ENCODE results near the gene HMCN2. TPM values are rescaled to one million over a fixed set of nuclear protein-coding genes. Genes with fewer than 3 reads are reported as not detected.

HMCN2 gene
- total RNA-seq, 1 donor from 2014 or later, result not detected

DNA sequence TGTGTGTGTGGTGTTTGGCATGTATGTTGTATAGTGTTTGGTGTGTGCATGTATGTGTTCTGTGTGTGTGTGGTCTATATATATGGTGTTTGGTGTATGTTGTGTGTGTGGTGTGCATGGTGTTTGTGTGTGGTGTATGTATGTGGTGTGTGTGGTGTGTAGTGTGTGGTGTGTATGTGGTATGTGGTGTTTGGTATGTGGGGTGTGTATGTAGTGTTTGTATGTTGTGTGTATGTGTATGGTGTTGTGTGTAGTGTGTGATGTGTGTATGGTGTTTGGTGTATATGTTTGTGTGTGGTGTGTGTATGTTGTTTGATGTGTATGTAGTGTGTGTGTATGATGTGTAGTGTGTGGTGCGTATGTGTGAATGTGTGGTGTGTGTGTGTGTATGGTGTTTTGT lies 78.8 kb downstream of the HMCN2 start:
- intact Hi-C loops (cut with micrococcal nuclease), result loop anchor here (5.0 kb wide), 1 partner anchor 237 kb away; no protein-coding TSS in a partner anchor
- Mint-ChIP-seq H3K4me3 (no peak overlapping the region), H3K27me3 (no peaks in the 10 kb centered on the region), H3K4me1 (no peaks in the 10 kb centered on the region), H3K36me3 (ENCODE audit: low read depth) (no peaks in the 10 kb centered on the region), H3K27ac (no peak overlapping the region), H3K9me3 (no peaks in the 10 kb centered on the region)
- no peak for DNase-seq

DNA sequence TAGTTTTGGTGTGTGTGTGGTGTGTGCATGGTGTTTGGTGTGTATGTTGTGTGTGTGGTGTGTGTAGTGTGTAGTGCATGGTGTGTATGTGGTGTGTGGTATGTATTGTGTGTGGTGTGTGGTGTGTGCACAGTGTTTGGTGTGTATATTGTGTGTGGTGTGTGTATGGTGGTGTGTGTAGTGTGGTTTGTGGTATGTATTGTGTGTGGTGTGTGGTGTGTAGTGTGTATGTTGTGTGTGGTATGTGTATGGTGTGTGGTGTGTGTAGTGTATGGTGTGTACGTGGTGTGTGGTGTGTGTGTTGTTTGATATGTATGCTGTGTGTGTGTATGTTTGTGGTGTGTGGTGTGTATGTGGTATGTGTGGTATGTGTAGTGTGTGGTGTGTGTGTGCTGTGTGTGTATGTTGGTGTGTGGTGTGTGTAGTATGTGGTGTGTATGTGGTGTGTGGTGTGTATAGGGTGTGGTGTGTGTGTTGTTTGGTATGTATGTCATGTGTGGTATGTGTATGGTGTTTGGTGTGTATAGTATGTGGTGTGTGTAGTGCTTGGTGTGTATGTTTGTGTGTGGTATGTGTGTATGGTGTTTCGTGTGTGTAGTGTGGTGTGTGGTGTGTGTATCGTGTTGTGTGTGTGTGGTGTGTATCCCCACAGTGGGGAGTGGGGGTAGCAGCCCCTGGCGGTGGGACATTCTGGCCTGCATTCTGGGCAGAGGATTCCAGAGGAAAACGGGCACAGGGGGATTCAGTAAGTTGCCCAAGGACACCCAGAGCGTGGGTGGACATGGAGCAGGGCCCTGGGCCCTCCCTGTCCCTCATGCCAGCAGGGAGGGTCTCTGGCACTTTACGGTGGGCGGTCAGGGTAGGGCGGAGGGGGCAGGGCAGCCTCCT lies 79.7 kb downstream of the HMCN2 start:
- H3K4me1 Mint-ChIP-seq, result no peaks in the 10 kb centered on the region
- intact Hi-C loops (cut with micrococcal nuclease), result no loop called here
- H3K4me3 Mint-ChIP-seq, result no peak overlapping the region
- no peaks in the 10 kb centered on the region for H3K36me3 Mint-ChIP-seq (ENCODE audit: low read depth)
- no peaks in the 10 kb centered on the region for H3K27me3 Mint-ChIP-seq
- H3K27ac Mint-ChIP-seq, result no peak overlapping the region
- H3K9me3 Mint-ChIP-seq, result no peaks in the 10 kb centered on the region
- DNase-seq, result no peak

DNA sequence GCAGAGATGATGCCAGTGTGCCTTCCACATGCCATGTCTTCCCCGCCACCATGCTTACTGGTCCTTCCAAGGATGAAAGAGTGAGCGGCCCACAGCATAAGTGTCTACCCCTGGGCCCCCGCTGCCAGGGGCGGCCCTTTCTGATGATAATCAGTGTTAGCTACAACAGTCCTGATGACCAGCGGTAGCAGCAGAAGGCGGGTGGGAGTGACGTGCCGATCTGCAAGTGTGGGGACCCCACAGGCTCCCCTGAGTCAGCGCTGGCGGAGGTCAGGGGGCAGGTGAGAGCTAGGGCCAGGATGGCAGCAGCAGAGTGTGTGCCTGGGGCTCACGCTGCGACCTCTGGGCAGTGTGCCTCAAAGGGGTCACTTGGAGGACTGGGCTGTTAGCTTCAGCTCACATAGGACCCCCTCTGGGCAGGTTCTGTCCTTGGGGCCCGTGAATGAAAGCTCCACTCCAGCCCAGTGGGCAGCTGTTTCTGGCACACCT lies 80.4 kb downstream of the HMCN2 start:
- Mint-ChIP-seq H3K36me3 (ENCODE audit: low read depth) (no peaks in the 10 kb centered on the region), H3K4me1 (no peaks in the 10 kb centered on the region), H3K9me3 (no peaks in the 10 kb centered on the region), H3K4me3 (no peak overlapping the region), H3K27me3 (no peaks in the 10 kb centered on the region), H3K27ac (no peak overlapping the region)
- intact Hi-C loops (cut with micrococcal nuclease), result no loop called here
- DNase-seq, result no peak

DNA sequence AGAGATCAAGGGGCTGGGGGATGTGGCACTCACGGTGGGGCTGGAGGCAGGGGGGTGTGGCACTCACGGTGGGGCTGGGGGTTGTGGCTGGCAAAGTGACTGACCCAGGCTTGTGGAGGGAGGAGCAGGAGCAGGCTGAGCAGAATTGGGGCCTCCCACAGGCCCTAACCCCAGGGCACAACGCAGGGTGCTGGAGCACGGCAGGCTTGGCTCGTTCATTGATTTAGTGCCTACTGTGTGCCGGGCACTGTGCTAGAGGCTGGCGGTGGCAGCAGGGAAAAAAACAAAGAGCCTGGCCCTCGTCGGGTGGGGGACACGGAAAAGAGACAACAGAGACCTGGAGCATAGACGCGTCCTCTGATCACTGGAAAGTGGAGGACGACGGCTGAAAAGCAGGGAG lies 80.9 kb downstream of the HMCN2 start:
- no peak overlapping the region for H3K4me3 Mint-ChIP-seq
- intact Hi-C loops (cut with micrococcal nuclease), result no loop called here
- H3K36me3 Mint-ChIP-seq (ENCODE audit: low read depth), result no peaks in the 10 kb centered on the region
- no peak overlapping the region for H3K27ac Mint-ChIP-seq
- no peaks in the 10 kb centered on the region for H3K9me3 Mint-ChIP-seq
- H3K27me3 Mint-ChIP-seq, result no peaks in the 10 kb centered on the region
- H3K4me1 Mint-ChIP-seq, result no peaks in the 10 kb centered on the region
- DNase-seq, result no peak

DNA sequence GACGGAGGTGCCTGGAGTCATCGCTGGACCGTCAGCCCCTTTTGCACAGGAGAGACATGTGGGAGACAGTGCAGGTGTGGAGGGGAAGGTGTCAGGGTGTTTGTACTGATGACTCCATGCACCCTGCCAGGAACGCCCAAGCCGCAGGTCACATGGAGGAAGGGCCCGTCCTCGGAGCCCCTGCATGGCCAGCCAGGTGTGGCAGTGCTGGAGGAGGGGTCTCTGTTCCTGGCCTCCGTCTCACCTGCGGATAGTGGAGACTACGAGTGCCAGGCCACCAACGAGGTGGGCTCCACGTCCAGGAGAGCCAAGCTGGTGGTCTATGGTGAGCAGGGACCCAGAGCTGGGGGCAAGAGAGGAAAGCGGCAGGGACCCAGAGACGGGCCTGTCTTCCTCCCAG lies 81.5 kb downstream of the HMCN2 start:
- no peak for DNase-seq
- no peaks in the 10 kb centered on the region for H3K27me3 Mint-ChIP-seq
- no peaks in the 10 kb centered on the region for H3K36me3 Mint-ChIP-seq (ENCODE audit: low read depth)
- intact Hi-C loops (cut with micrococcal nuclease), result no loop called here
- no peak overlapping the region for H3K27ac Mint-ChIP-seq
- no peaks in the 10 kb centered on the region for H3K9me3 Mint-ChIP-seq
- H3K4me1 Mint-ChIP-seq, result no peaks in the 10 kb centered on the region
- no peak overlapping the region for H3K4me3 Mint-ChIP-seq

- no peak for DNase-seq
- Mint-ChIP-seq H3K9me3 (no peaks in the 10 kb centered on the region), H3K4me3 (no peak overlapping the region), H3K27me3 (no peaks in the 10 kb centered on the region), H3K27ac (no peak overlapping the region), H3K4me1 (no peaks in the 10 kb centered on the region), H3K36me3 (ENCODE audit: low read depth) (no peaks in the 10 kb centered on the region)
- intact Hi-C loops (cut with micrococcal nuclease), result no loop called here
Measured at GRCh38 chr9:130347931-130348330, 82.4 kb downstream of the HMCN2 start.

DNA sequence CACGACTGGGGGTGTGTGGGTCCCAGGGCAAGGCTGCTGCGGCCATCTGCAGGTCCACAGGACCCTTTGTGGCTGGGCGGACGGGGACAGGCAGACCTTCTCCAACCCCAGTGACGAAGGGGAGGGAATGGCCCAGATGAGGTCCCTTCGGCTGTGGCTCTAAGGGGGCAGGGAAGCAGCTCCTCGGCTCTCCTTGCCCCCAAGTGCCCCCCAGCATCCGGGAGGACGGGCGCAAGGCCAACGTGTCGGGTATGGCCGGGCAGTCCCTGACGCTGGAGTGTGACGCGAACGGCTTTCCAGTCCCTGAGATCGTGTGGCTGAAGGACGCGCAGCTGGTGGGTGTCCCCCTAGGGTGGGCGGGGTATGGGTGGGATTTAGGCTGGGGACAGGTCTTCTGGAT lies 82.8 kb downstream of the HMCN2 start:
- Mint-ChIP-seq H3K36me3 (ENCODE audit: low read depth) (no peaks in the 10 kb centered on the region), H3K4me3 (no peak overlapping the region), H3K27ac (no peak overlapping the region), H3K4me1 (no peaks in the 10 kb centered on the region), H3K9me3 (no peaks in the 10 kb centered on the region), H3K27me3 (no peaks in the 10 kb centered on the region)
- intact Hi-C loops (cut with micrococcal nuclease), result no loop called here
- no peak for DNase-seq

DNA sequence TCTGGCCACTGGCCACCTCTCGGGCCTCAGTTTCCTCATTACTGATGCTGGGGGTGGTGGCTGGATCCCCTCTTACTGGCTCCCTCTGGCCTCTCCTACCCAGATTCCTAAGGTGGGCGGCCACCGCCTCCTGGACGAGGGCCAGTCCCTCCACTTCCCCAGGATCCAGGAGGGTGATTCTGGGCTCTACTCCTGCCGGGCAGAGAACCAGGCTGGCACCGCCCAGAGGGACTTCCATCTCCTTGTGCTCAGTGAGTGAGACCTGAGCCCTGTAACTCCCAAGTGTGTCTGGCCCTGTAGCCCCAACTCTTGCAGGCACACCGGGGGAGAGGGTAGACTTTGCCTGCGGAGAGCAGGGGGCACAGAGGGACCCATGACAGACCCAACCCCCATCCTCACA lies 83.3 kb downstream of the HMCN2 start:
- no peaks in the 10 kb centered on the region for H3K27me3 Mint-ChIP-seq

GRCh38 chr9:130349398-130349797 lies 83.8 kb downstream of the HMCN2 start:
- Mint-ChIP-seq H3K36me3 (ENCODE audit: low read depth) (no peaks in the 10 kb centered on the region), H3K9me3 (no peaks in the 10 kb centered on the region), H3K27ac (no peak overlapping the region), H3K4me1 (no peaks in the 10 kb centered on the region), H3K27me3 (no peaks in the 10 kb centered on the region), H3K4me3 (no peak overlapping the region)
- DNase-seq, result no peak
- intact Hi-C loops (cut with micrococcal nuclease), result no loop called here

More for the DNA sequence above, 83.3 kb downstream of the HMCN2 start:
- Mint-ChIP-seq H3K4me1 (no peaks in the 10 kb centered on the region), H3K27ac (no peak overlapping the region), H3K9me3 (no peaks in the 10 kb centered on the region), H3K4me3 (no peak overlapping the region), H3K36me3 (ENCODE audit: low read depth) (no peaks in the 10 kb centered on the region)
- intact Hi-C loops (cut with micrococcal nuclease), result no loop called here
- no peak for DNase-seq

DNA sequence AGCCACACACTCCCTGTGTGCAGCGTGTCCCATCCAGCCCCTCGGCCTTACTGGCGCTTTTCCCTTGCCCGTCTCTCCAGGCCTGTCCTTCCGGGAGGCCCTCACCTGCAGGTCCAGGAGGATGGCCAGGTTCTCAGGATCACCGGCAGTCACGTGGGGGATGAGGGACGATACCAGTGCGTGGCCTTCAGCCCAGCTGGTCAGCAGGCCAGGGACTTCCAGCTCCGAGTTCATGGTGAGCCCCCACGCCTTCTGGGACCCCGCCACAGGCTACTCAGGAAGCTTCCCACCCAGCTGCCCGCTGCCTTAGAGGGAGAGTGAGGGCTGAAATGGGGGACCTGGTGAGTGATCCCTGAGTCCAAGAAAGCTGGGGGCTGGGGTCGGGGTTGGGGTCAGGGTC lies 85.8 kb downstream of the HMCN2 start:
- H3K9me3 Mint-ChIP-seq, result no peaks in the 10 kb centered on the region
- no peak overlapping the region for H3K27ac Mint-ChIP-seq
- H3K27me3 Mint-ChIP-seq, result no peaks in the 10 kb centered on the region
- H3K36me3 Mint-ChIP-seq (ENCODE audit: low read depth), result no peaks in the 10 kb centered on the region
- H3K4me1 Mint-ChIP-seq, result no peaks in the 10 kb centered on the region
- no peak overlapping the region for H3K4me3 Mint-ChIP-seq
- intact Hi-C loops (cut with micrococcal nuclease), result no loop called here
- DNase-seq, result no peak

DNA sequence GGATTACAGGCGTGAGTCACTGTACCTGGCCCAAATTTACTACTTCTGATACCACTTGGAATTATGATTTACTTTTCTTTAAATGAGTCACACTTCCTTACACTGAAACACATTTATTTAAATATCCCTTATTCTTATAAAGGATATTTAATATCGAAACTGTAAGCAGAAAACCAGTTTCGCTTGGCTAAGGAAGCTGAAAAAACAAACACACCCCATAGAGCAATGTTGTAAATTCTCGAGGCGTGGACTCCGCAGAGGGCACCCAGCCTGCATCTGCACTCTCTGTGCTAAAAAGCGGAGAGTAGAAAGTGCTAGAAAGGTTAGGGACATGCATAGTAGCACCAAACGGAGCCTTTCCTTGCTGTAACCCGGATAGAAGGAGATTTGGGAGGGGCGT lies 86.5 kb downstream of the HMCN2 start:
- no peak overlapping the region for H3K27ac Mint-ChIP-seq
- DNase-seq, result no peak
- no peaks in the 10 kb centered on the region for H3K36me3 Mint-ChIP-seq (ENCODE audit: low read depth)
- H3K4me1 Mint-ChIP-seq, result no peaks in the 10 kb centered on the region
- no peaks in the 10 kb centered on the region for H3K9me3 Mint-ChIP-seq
- intact Hi-C loops (cut with micrococcal nuclease), result no loop called here
- no peak overlapping the region for H3K4me3 Mint-ChIP-seq
- no peaks in the 10 kb centered on the region for H3K27me3 Mint-ChIP-seq

- Mint-ChIP-seq H3K4me1 (no peaks in the 10 kb centered on the region), H3K36me3 (ENCODE audit: low read depth) (no peaks in the 10 kb centered on the region), H3K9me3 (no peaks in the 10 kb centered on the region), H3K4me3 (no peak overlapping the region), H3K27ac (no peak overlapping the region), H3K27me3 (no peaks in the 10 kb centered on the region)
- intact Hi-C loops (cut with micrococcal nuclease), result no loop called here
- no peak for DNase-seq
Measured at GRCh38 chr9:130352586-130353285, 87.2 kb downstream of the HMCN2 start.

GRCh38 chr9:130354378-130354777 lies 88.8 kb downstream of the HMCN2 start:
- Mint-ChIP-seq H3K4me3 (no peak overlapping the region), H3K4me1 (no peaks in the 10 kb centered on the region), H3K27me3 (no peaks in the 10 kb centered on the region), H3K9me3 (no peaks in the 10 kb centered on the region), H3K36me3 (ENCODE audit: low read depth) (no peaks in the 10 kb centered on the region), H3K27ac (no peak overlapping the region)
- intact Hi-C loops (cut with micrococcal nuclease), result no loop called here
- DNase-seq, result no peak

DNA sequence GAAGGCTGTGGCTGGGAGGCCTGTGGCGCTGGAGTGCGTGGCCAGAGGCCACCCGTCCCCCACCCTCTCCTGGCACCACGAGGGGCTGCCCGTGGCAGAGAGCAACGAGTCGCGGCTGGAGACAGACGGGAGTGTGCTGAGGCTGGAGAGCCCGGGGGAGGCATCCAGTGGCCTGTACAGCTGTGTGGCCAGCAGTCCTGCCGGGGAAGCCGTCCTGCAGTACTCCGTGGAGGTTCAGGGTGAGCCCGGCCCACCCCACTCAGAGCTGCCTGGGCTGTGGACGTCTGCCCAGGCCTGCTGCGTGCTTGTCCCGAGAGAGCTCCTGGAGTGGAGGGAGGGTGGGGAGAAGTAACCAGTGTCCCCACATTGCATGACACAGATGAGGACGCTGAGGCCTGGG lies 89.2 kb downstream of the HMCN2 start:
- no peak for DNase-seq
- Mint-ChIP-seq H3K9me3 (no peaks in the 10 kb centered on the region), H3K27me3 (no peaks in the 10 kb centered on the region), H3K27ac (no peak overlapping the region), H3K36me3 (ENCODE audit: low read depth) (no peaks in the 10 kb centered on the region), H3K4me3 (no peak overlapping the region), H3K4me1 (no peaks in the 10 kb centered on the region)
- intact Hi-C loops (cut with micrococcal nuclease), result no loop called here

Measured in activated CD4-positive, alpha-beta T cell treated with anti-CD3 and anti-CD28 coated beads, Interleukin-2, amount 10 ng/mL, durations not matched to agents 24 days and 14 days (primary cell).